Brain microvascular endothelial cell (primary cell): ENCODE data around the gene DVL2.

Experiments used
- DNase-seq: peaks from one replicate; pipeline ENCODE4 v3.0.0-alpha.2; 2020
- H3K27ac ChIP-seq: fragments of 250-450 bp; sonication (Bioruptor Pico); 2 replicates; pipeline ENCODE4 v1.5.1; 2020; ENCODE audit warnings: mild to moderate bottlenecking, moderate library complexity
- H3K27me3 ChIP-seq: fragments of 250-450 bp; sonication (Bioruptor Pico); replicated peaks from 2 replicates; pipeline ENCODE4 v1.5.1; 2020; ENCODE audit warnings: mild to moderate bottlenecking
- H3K36me3 ChIP-seq: fragments of 250-450 bp; sonication (Bioruptor Pico); replicated peaks from 2 replicates; pipeline ENCODE4 v1.5.1; 2020; ENCODE audit warnings: mild to moderate bottlenecking
- H3K4me3 ChIP-seq: 2 replicates; pipeline ENCODE4 v1.5.1; 2011; ENCODE audit warnings: low read depth, mild to moderate bottlenecking, control low read depth, low read length, moderate library complexity
- CTCF ChIP-seq: IDR thresholded peaks from 2 replicates; pipeline ENCODE4 v1.5.1; 2011; ENCODE audit warnings: low read depth, mild to moderate bottlenecking, moderate library complexity, low read length, control low read depth, inconsistent platforms; ENCODE audit errors: missing control alignments
- in situ Hi-C: cut with HindIII; loops from 2 replicates; pipeline ENCODE4 v1.10.0; 2017; ENCODE audit warnings: low sequenced_read_pairs, low pct_ligation_motif_present

Gene DVL2

GRCh38 chr17:7178973-7179316, 55.4 kb downstream of the DVL2 start:
- no peak overlapping the region for H3K4me3 ChIP-seq
- in situ Hi-C loops: loop anchor here (25.0 kb wide), 1 partner anchor 117 kb away; no protein-coding TSS in a partner anchor
- H3K36me3 ChIP-seq: no peaks in the 10 kb centered on the region
- TF ChIP-seq CTCF: no peak
- H3K27me3 ChIP-seq: no peaks in the 10 kb centered on the region
- H3K27ac ChIP-seq: no peak overlapping the region
- no peak for DNase-seq

- no peak for DNase-seq
- TF ChIP-seq CTCF: no peak
- H3K36me3 ChIP-seq: no peaks in the 10 kb centered on the region
- H3K27me3 ChIP-seq: no peaks in the 10 kb centered on the region
- H3K27ac ChIP-seq: no peak overlapping the region
- peak overlapping the region; percentile 57 for H3K4me3 ChIP-seq
- in situ Hi-C loops: loop anchor here (25.0 kb wide), 1 partner anchor 116 kb away; no protein-coding TSS in a partner anchor
Observed at GRCh38 chr17:7177954-7178477, 56.3 kb downstream of the DVL2 start.

- Histone ChIP-seq H3K36me3 (no peaks in the 10 kb centered on the region), H3K27ac (no peak overlapping the region), H3K4me3 (peak overlapping the region; percentile 57), H3K27me3 (no peaks in the 10 kb centered on the region)
- in situ Hi-C loops: loop anchor here (25.0 kb wide), 1 partner anchor 115 kb away; no protein-coding TSS in a partner anchor
- peak; percentile 41 for DNase-seq
- TF ChIP-seq CTCF: peak; percentile 90
Observed at GRCh38 chr17:7177191-7177953, 56.9 kb downstream of the DVL2 start.

GRCh38 chr17:7176841-7177190, 57.5 kb downstream of the DVL2 start:
- TF ChIP-seq CTCF: no peak
- Histone ChIP-seq H3K27me3 (no peaks in the 10 kb centered on the region), H3K27ac (no peak overlapping the region), H3K36me3 (no peaks in the 10 kb centered on the region), H3K4me3 (peak overlapping the region; percentile 57)
- in situ Hi-C loops: loop anchor here (25.0 kb wide), 1 partner anchor 115 kb away; no protein-coding TSS in a partner anchor
- DNase-seq: no peak

- in situ Hi-C loops: loop anchor here (25.0 kb wide), 1 partner anchor 114 kb away; no protein-coding TSS in a partner anchor
- H3K27ac ChIP-seq: no peak overlapping the region
- DNase-seq: no peak
- H3K27me3 ChIP-seq: no peaks in the 10 kb centered on the region
- TF ChIP-seq CTCF: no peak
- no peaks in the 10 kb centered on the region for H3K36me3 ChIP-seq
- H3K4me3 ChIP-seq: no peak overlapping the region
Observed at GRCh38 chr17:7176107-7176840, 58.0 kb downstream of the DVL2 start.
